IMR-90 (cell line): ENCODE measurements around the gene CCL15. TPM values are rescaled to one million over a fixed set of nuclear protein-coding genes. Genes with fewer than 3 reads are reported as not detected.

Experiments
- ATAC-seq: fragments of 200-7000 bp; cut with Tn5 transposase; 2 replicates; pipeline ENCODE4 v1.9.1; 2020; ENCODE audit warnings: low read depth, mild to moderate bottlenecking, moderate library complexity
- BruUV-seq: library from RNA; stranded (reverse); fragments of 400-500 nt; replicated peaks from 2 replicates; lab custom pipeline; 2021; lab: Mats Ljungman, UMichigan
- CTCF ChIA-PET: fragments of 300-600 bp; formaldehyde crosslinking; extraction: SDS; loops from one replicate; lab custom pipeline; 2021; ENCODE audit warnings: antibody characterized with exemption; lab: Yijun Ruan, JAX
- POLR2A ChIA-PET: fragments of 300-600 bp; sonication (Branson Sonifier 250); formaldehyde crosslinking; loops from one replicate; lab custom pipeline; 2022; ENCODE audit warnings: antibody characterized with exemption; ENCODE audit not compliant: unreplicated experiment; lab: Charles Lee
- DNase-seq: peaks from one replicate; pipeline ENCODE4 v3.0.0; 2013
- H2AFZ ChIP-seq: replicated peaks from 2 replicates; pipeline ENCODE3; 2013; ENCODE audit warnings: low read length, mild to moderate bottlenecking; ENCODE audit not compliant: poor library complexity
- H2AK5ac ChIP-seq: 2 replicates; pipeline ENCODE4 v1.6.1; 2013; ENCODE audit warnings: low read depth, low read length, inconsistent platforms
- H2AK9ac ChIP-seq: replicated peaks from 2 replicates; pipeline ENCODE3; 2013; ENCODE audit warnings: mild to moderate bottlenecking, low read depth, low read length, moderate library complexity; ENCODE audit not compliant: poor library complexity
- H2BK120ac ChIP-seq: 2 replicates; pipeline ENCODE4 v1.6.1; 2013; ENCODE audit warnings: low read depth, low read length, inconsistent platforms
- H2BK15ac ChIP-seq: 3 replicates; pipeline ENCODE4 v1.6.1; 2013; ENCODE audit warnings: low read depth, low read length, inconsistent platforms
- H2BK20ac ChIP-seq: 2 replicates; pipeline ENCODE4 v1.6.1; 2013; ENCODE audit warnings: low read depth, mild to moderate bottlenecking, inconsistent platforms, low read length, moderate library complexity
- H2BK5ac ChIP-seq: 2 replicates; pipeline ENCODE4 v1.6.1; 2013; ENCODE audit warnings: mild to moderate bottlenecking, low read depth, low read length, inconsistent platforms; ENCODE audit not compliant: poor library complexity, severe bottlenecking
- H3K14ac ChIP-seq: replicated peaks from 2 replicates; pipeline ENCODE4 v1.6.1; 2013; ENCODE audit warnings: low read depth, low read length, inconsistent platforms
- H3K18ac ChIP-seq: 2 replicates; pipeline ENCODE4 v1.6.1; 2013; ENCODE audit warnings: low read depth, low read length, control low read depth
- H3K23ac ChIP-seq: 2 replicates; pipeline ENCODE4 v1.6.1; 2013; ENCODE audit warnings: low read depth, low read length, inconsistent platforms
- H3K27ac ChIP-seq: 2 replicates; pipeline ENCODE4 v1.5.1; 2013; ENCODE audit warnings: mild to moderate bottlenecking, control low read depth, low read length; ENCODE audit not compliant: insufficient read depth
- H3K27me3 ChIP-seq: 2 replicates; pipeline ENCODE4 v1.6.1; 2013; ENCODE audit warnings: low read length; ENCODE audit not compliant: control insufficient read depth, insufficient read depth
- H3K36me3 ChIP-seq: 2 replicates; pipeline ENCODE4 v1.6.1; 2013; ENCODE audit warnings: low read length, mixed read lengths; ENCODE audit not compliant: control insufficient read depth, insufficient read depth
- H3K4ac ChIP-seq: 2 replicates; pipeline ENCODE4 v1.6.1; 2013; ENCODE audit warnings: low read depth, low read length, inconsistent platforms
- H3K4me1 ChIP-seq: 2 replicates; pipeline ENCODE4 v1.6.1; 2013; ENCODE audit warnings: low read length, mixed read lengths; ENCODE audit not compliant: control insufficient read depth, insufficient read depth
- H3K4me2 ChIP-seq: 2 replicates; pipeline ENCODE4 v1.6.1; 2013; ENCODE audit warnings: low read depth, mild to moderate bottlenecking, control low read depth, low read length, moderate library complexity
- H3K4me3 ChIP-seq: 2 replicates; pipeline ENCODE4 v1.5.1; 2013; ENCODE audit warnings: low read depth, mild to moderate bottlenecking, control low read depth, low read length, moderate library complexity; ENCODE audit not compliant: insufficient read depth
- H3K56ac ChIP-seq: 2 replicates; pipeline ENCODE4 v1.6.1; 2013; ENCODE audit warnings: low read length, inconsistent platforms; ENCODE audit not compliant: insufficient read depth; ENCODE audit errors: extremely low read depth
- H3K79me1 ChIP-seq, 2 experiments: 2 replicates each; pipeline ENCODE4 v1.6.1; 2013; ENCODE audit warnings: low read length in 2 of 2, inconsistent platforms in 1 of 2, low read depth in 1 of 2
- H3K9ac ChIP-seq: 2 replicates; pipeline ENCODE4 v1.6.1; 2013; ENCODE audit warnings: low read depth, low read length, control low read depth
- H3K9me1 ChIP-seq: 2 replicates; pipeline ENCODE4 v1.6.1; 2013; ENCODE audit warnings: low read length, inconsistent platforms; ENCODE audit not compliant: insufficient read depth
- H3K9me3 ChIP-seq: 2 replicates; pipeline ENCODE4 v1.6.1; 2013; ENCODE audit warnings: low read length; ENCODE audit not compliant: control insufficient read depth, insufficient read depth
- H4K20me1 ChIP-seq: 2 replicates; pipeline ENCODE4 v1.6.1; 2013; ENCODE audit warnings: low read length, inconsistent platforms; ENCODE audit not compliant: insufficient read depth
- H4K5ac ChIP-seq: 2 replicates; pipeline ENCODE4 v1.6.1; 2013; ENCODE audit warnings: mild to moderate bottlenecking, low read depth, low read length, control low read depth
- H4K8ac ChIP-seq, 2 experiments: 2 replicates each; pipeline ENCODE4 v1.6.1; 2013; ENCODE audit warnings: low read depth in 2 of 2, low read length in 2 of 2, control low read depth in 1 of 2, inconsistent platforms in 1 of 2
- H4K91ac ChIP-seq: 2 replicates; pipeline ENCODE4 v1.6.1; 2013; ENCODE audit warnings: low read depth, low read length, inconsistent platforms; ENCODE audit not compliant: insufficient read depth
- FOS ChIP-seq: fragments of 150-350 bp; IDR thresholded peaks from 2 replicates; pipeline ENCODE4 v1.6.1; 2016; ENCODE audit warnings: low read depth, low read length
- POLR2A ChIP-seq: IDR thresholded peaks from 2 replicates; pipeline ENCODE4 v1.6.1; 2012; ENCODE audit warnings: mild to moderate bottlenecking, low read depth, low read length
- RAD21 ChIP-seq: IDR thresholded peaks from 2 replicates; pipeline ENCODE4 v1.6.1; 2012; ENCODE audit warnings: low read length, improper control_type of control experiment
- WGBS, 2 experiments: methylation state at CpG; one replicate each; pipeline versions ENCODE4 v1.1.5 to v1.1.7; 2013; ENCODE audit warnings: missing lambda C conversion rate in 2 of 2; ENCODE audit not compliant: insufficient read length in 1 of 2; ENCODE audit errors: extremely low coverage in 2 of 2; 5-methylcytosine and 5-hydroxymethylcytosine counted together
- dilution Hi-C: fragments of 300-500 bp; cut with HindIII; formaldehyde crosslinking; loops from one replicate; pipeline ENCODE4 v1.14.3; 2018; ENCODE audit warnings: low sequenced_read_pairs; ENCODE audit not compliant: unreplicated experiment
- in situ Hi-C: fragments of 300-500 bp; cut with MboI; formaldehyde crosslinking; loops from 3 replicates; pipeline ENCODE4 v1.14.3; 2019; ENCODE audit warnings: low sequenced_read_pairs, inconsistent platforms, mixed read lengths
- intact Hi-C: fragments of 100-400 bp; cut with micrococcal nuclease; formaldehyde crosslinking; loops from 2 replicates; pipeline ENCODE4 v1.10.0; 2022
- polyA plus RNA-seq, 3 experiments: library from polyadenylated mRNA; depleted of rRNA; stranded (reverse); fragments of >200 nt; gene quantifications; 2 replicates each; pipeline ENCODE4 v1.2.3, GENCODE V29; 2012; ENCODE audit warnings: low replicate concordance in 1 of 3
- total RNA-seq: library from RNA; depleted of rRNA; stranded (reverse); fragments of >200 nt; gene quantifications from 2 replicates; pipeline ENCODE4 v1.2.3, GENCODE V29; 2012

Gene CCL15
- total and polyA plus RNA-seq, 2 of the 4 experiments (the other 2 are of a cell fraction), result not detected

GRCh38 chr17:36000732-36001109, 632 bp downstream of the CCL15 start:
- in situ Hi-C loops, result no loop called here
- H3K4me1 ChIP-seq, result no peaks in the 10 kb centered on the region
- no peak overlapping the region for H3K18ac ChIP-seq
- no peak overlapping the region for H4K5ac ChIP-seq
- no peak overlapping the region for H2AK5ac ChIP-seq
- dilution Hi-C loops, result no loop called here
- DNase-seq, result no peak
- H3K56ac ChIP-seq, result no peak overlapping the region
- no CpG with 5 or more reads among the region's 6 CpGs for WGBS, 2 experiments
- POLR2A ChIA-PET, result no interaction called here
- H2AFZ ChIP-seq, result no peak overlapping the region
- no peak overlapping the region for H2BK15ac ChIP-seq
- H4K91ac ChIP-seq, result no peak overlapping the region
- no peak for ATAC-seq
- H3K79me1 ChIP-seq, result no peaks in the 10 kb centered on the region
- H3K27ac ChIP-seq, result no peak overlapping the region
- H3K14ac ChIP-seq, result no peak overlapping the region
- no peak overlapping the region for H3K4me2 ChIP-seq
- no peak for TF ChIP-seq POLR2A
- no peak for TF ChIP-seq FOS
- TF ChIP-seq RAD21, result no peak
- H4K8ac ChIP-seq, result no peak overlapping the region
- no peaks in the 10 kb centered on the region for H3K9me3 ChIP-seq
- BruUV-seq, result no TSS peak
- H4K20me1 ChIP-seq, result no peaks in the 10 kb centered on the region
- CTCF ChIA-PET, result no interaction called here
- H3K27me3 ChIP-seq, result no peaks in the 10 kb centered on the region; the same call in none of the 2 replicates
- H3K4me3 ChIP-seq, result no peak overlapping the region
- H3K36me3 ChIP-seq, result no peaks in the 10 kb centered on the region
- no peak overlapping the region for H3K23ac ChIP-seq
- H2BK120ac ChIP-seq, result no peak overlapping the region
- intact Hi-C loops, result no loop called here
- H3K9ac ChIP-seq, result no peak overlapping the region
- H2BK5ac ChIP-seq, result no peak overlapping the region
- H3K4ac ChIP-seq, result no peak overlapping the region
- H2AK9ac ChIP-seq, result no peak overlapping the region
- no peaks in the 10 kb centered on the region for H3K9me1 ChIP-seq
- no peak overlapping the region for H2BK20ac ChIP-seq
